ENCODE results near the gene WDR82.
A peak's percentile ranks its signal among the peaks of the same experiment; 100 is the strongest.

Gene WDR82

DNA sequence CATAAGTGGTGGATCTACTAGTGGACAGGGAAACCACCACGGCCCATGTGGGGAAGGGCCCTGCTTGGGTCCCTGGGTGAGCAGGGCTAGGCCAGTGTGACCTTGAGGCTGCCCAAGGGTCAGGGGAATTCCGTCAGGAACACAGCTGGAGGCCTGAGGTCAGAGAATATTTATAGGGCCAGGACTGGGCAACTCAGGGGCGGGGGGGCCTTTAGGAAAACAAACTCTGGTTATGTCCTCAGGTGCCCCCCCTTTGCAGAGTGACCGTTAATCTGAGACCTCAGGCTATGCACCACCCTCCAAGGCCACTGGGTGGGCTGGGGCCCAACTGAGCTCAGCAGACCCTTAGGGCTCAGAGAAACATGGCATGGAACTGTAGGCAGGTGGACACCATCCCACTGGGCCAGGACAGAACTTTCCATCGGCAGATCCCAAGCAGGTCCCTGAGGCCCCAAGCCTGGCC is 42.0 kb downstream of the WDR82 start:
- no peak for DNase-seq

DNA sequence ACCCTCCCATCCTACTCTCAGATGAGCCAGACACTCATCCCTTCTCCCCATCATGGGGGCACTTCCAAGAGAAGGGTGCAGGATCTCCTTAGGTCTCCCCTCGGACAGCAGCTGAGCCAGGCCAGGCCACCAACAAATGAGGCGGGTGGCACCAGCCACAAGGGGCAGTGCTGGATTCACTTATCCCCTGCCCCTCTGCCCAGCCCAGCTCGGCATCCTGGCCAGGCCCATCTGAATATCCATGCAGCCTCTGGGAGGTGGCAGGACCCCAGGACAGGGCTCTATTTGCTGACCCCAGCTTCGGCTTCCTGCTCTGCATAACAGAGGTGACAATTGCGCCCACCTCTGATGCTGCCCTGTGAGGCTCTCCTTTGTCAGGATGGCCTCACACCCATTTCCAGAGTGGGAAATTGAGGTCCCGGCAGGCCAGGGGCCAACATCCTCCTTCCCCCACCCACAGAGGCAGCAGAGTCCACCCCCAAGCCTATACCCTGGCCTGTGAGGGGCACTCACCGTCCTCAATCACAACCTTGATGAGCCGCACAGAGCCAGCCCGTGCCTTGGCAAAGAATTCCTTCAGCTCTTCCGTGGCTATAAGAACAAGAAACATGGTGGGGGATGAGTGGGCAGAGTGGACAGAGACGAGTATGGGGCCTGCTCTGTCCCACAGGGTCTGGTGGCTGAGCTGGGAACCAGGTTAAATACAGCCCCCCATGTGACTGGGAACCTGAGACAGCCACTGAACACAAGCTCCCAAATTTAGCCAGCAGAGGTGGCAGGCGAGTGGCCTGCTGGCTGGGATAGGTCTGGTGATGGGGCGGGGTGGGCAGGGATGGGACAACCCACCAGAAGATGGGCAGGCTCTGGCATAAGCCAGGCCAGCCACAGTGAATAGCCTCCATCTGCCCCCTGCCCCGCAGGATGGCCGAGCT is 43.7 kb downstream of the WDR82 start:
- no peak for DNase-seq

- no peak for DNase-seq
These were observed 44.5 kb downstream of the WDR82 start for GRCh38 chr3:52233968-52234367.

- no peak for DNase-seq
These were observed 45.3 kb downstream of the WDR82 start for GRCh38 chr3:52233108-52233591.

GRCh38 chr3:52232279-52233107 is 46.0 kb downstream of the WDR82 start:
- DNase-seq, result no peak

- DNase-seq, result peak; percentile 28 to 64
These were observed 46.8 kb downstream of the WDR82 start for GRCh38 chr3:52231502-52232278.

DNA sequence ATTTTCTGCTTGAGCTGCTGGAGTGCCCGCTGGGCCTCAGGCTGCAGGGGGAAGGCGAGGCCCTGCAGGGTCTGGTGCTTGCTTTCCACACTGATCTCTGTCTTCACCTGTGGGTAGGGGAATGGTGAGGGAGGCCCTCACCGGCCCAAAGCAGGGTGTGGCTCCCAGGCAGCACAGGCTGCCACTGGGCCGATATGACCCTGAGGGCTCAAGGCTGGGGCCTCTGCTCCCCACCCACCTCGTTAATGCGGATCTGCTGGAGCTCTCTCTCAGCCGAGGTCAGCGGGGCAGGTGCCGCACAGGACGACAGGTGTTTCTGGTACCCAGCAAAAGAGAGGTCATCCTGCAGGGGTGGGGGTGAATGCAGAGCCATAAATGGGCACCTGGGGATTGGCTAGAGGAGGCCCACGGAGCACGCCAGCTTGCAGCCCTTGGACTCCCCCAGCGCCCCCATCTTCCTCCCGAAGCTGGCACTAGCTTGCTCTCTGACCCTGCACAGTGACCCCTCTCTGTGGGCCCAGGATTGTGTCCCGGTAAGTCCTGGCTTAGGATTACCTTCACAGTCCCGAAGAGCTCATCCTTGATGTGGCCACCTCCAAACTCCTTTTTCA is 47.5 kb downstream of the WDR82 start:
- no peak for DNase-seq

- DNase-seq, result no peak
These were observed 48.0 kb downstream of the WDR82 start for GRCh38 chr3:52230461-52230860.

DNA sequence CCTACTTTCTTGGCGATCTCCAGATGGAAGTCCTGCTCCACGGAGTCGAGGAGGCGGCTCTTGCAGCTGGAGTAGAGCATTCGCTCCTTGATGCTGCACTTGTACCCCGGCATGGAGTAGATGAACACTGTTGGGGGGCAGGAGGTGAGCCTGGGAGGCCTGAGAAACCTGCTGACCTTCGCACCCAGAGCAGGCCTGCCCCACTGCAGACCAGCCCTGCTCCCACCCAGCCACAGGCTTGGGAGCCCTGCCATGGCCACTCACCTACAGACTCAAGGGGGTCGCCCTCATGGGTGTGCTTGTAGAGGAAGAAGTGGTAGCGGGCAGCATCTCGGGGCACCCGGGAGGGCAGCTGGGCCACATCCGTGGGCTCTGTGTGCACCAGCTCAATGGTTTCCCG is 48.8 kb downstream of the WDR82 start:
- no peak for DNase-seq

DNA sequence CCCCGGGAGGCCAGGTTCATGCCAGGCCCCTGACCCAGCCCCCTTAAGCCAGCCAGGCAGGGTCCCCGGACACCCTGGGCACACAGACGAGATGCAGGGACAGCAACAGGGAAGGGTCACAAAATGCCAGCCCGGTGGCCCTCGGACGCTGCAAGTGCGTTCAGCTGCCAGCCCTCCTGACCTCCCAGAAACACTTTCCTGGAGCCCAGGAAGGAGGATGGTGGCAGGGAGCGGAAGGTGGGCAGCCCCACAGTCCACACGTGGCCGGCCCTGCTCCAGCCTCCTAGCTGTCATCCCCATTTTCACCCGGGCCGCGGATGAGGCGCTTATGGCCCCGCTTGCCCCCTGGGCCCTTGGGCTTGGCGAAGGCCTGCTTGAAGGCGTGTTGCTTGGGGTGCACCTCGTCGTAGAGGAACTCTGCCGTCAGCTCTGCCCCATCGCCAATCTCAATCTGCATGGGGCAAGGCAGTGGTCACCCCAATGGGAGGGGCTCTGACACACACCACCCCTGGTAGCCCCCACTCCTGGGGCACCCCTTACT is 49.6 kb downstream of the WDR82 start:
- DNase-seq, result no peak

- DNase-seq, result no peak
These were observed 50.2 kb downstream of the WDR82 start for GRCh38 chr3:52228266-52228665.

DNA sequence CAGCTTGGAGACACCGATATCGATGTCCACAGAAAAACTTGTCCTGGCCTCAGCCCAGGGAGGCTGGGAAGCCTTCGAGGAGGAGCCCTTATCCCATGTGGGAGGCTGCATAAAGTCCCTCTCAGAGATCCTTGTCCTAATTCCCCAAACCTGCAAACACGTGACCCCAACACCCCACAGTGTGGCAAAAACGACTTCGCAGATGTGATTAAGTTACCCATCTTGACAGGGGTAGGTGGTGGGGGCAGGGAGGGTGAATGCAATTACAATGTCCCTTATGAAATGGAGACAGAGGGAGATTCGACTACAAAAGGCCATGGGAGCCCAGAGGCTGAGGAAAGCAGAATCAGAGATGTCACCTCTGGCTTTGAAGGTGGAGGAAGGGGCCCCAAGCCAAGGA is 50.7 kb downstream of the WDR82 start:
- no peak for DNase-seq

DNA sequence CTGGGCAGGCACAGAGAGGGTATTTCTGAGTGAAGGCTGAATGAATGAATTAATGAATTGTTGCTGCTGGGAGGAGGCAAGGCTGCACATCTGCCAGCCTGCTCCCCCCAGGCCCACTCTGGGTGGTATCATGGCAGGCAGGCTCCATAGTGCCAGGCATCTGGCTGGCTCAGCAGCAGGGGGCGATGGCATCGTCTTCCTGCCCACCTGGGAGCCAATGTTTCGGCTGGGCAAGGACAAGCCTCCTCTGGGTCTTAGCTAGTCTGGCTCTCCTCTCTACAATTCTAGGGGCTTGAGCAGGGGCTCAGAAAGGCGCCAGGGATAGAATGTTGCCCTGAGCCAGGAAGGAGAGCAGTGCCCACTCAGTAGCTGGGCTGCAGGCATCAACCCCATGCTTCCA is 51.3 kb downstream of the WDR82 start:
- no peak for DNase-seq

- no peak for DNase-seq
These were observed 52.1 kb downstream of the WDR82 start for GRCh38 chr3:52226229-52226817.

- DNase-seq, result no peak
These were observed 52.8 kb downstream of the WDR82 start, which contains the start of gene TLR9 for GRCh38 chr3:52225452-52226228. Gene TLR9, minus strand, starts transcription at chr3:52225645. Its CDS starts 116 bp downstream, at chr3:52225529.

GRCh38 chr3:52223449-52224408 is 54.7 kb downstream of the WDR82 start:
- DNase-seq, result no peak

DNA sequence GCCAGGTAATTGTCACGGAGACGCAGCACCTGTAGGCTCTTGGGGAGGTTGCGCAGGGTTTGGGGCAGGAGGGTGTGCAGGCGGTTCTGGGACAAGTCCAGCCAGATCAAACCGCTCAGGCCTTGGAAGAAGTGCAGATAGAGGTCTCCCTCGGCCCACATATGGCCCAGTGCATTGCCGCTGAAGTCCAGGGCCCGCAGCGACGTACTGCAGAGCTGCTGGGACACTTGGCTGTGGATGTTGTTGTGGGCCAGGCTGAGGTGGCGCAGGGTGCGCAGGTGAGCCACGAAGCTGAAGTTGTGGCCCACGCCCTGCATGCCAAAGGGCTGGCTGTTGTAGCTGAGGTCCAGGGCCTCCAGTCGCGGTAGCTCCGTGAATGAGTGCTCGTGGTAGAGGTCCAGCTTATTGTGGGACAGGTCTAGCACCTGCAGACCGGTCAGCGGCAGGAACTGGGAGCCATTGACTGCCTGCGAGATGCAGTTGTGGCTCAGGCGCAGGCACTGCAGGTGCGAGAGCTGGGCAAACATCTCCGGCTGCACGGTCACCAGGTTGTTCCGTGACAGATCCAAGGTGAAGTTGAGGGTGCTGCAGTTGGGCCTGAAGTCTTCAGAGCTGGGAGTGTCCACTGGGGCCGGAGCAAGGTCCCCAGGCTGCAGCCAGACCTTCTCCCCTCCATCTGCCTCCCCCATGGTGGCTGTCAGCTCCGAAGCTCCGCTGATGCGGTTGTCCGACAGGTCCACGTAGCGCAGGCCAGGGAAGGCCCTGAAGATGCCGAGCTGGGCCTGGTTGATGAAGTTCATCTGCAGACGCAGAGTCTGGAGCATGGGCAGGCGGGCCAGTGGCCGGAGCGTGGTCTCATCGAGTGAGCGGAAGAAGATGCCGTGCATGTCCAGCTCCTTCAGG is 55.9 kb downstream of the WDR82 start:
- DNase-seq, result no peak

GRCh38 chr3:52221563-52222318 is 56.7 kb downstream of the WDR82 start:
- peak in 1 of 2 experiments; percentile 13 for DNase-seq
